ENCODE data around the gene FDXR. TPM values are rescaled to one million over a fixed set of nuclear protein-coding genes. Genes with fewer than 3 reads are reported as not detected.

The FDXR gene
- total and polyA plus RNA-seq, 2 donors (not counting 1 experiment from before 2014, with no cell fraction given) = 4.6 to 7.0 TPM

DNA sequence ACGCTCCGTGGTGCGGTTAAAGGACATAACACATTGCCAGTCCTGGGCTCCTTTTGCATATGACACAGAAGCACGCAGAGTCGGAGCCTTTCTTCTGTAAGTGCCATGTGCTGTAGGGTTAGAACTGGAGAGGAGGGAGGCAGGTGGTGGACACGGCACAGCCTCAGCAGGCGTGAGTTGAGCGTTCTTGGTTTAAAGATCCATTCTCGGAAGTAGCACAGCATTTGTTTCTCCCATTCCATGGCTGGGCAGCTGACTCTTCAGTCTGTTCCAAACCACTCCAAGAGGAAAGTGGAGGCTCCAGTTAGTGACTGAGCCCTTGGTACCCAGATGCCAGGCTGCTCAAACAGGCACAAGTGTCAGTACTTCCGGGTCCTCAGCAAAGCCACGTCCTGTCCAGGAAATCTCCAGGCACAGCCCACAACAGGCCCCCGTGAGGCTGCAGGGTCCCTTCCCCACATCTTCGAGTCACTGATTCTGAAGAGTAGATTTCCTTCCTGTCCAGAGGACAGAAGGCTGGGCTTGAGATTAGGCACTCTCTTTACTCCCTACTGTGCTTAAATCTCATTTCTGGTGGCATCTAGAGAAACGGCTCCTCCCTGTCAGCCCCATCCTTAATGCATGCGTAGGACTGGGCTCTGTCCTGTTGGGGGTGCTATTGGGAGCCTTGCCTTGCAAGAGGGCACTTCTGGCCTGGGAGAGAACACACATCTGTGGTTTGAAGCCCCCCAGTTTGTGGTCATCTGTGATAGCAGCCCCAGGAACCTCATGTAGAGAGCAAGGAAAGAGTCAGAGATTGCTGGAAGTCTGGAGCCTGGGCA, 57.0 kb downstream of the FDXR start:
- H3K9ac ChIP-seq (ENCODE audit: low read length) = no peak overlapping the region
- H3K27ac ChIP-seq (ENCODE audit: low read length in 2 of 2) = no peak overlapping the region
- intact Hi-C loops (cut with micrococcal nuclease) = no loop called here
- no peak overlapping the region for H3K4me3 ChIP-seq (ENCODE audit: control extremely low read depth in 1 of 5, extremely low read depth in 1 of 5, insufficient read depth in 1 of 5, low read depth in 2 of 5, low read length in 4 of 5)
- ATAC-seq (ENCODE audit: low read depth) (no peak), DNase-seq (no peak)
- H3K9me3 Mint-ChIP-seq (ENCODE audit: insufficient read depth) = no peaks in the 10 kb centered on the region
- no peak overlapping the region for H2AFZ ChIP-seq (ENCODE audit: insufficient read depth, low read depth, low read length, poor library complexity, severe bottlenecking)
- H3K4me3 Mint-ChIP-seq = no peak overlapping the region
- H3K4me1 Mint-ChIP-seq = peaks cover 1% of the 10 kb centered on the region
- H3K27ac Mint-ChIP-seq = no peak overlapping the region
- 82% methylated on average over 13 of the region's 15 CpGs for WGBS (ENCODE audit: insufficient coverage)
- no peak for TF ChIP-seq EZH2 (IDR thresholded peaks at IDR 0.05; ENCODE audit: borderline replicate concordance, insufficient read depth, low read depth, low read length, poor library complexity, severe bottlenecking)
- TF ChIP-seq, protein P1, sequence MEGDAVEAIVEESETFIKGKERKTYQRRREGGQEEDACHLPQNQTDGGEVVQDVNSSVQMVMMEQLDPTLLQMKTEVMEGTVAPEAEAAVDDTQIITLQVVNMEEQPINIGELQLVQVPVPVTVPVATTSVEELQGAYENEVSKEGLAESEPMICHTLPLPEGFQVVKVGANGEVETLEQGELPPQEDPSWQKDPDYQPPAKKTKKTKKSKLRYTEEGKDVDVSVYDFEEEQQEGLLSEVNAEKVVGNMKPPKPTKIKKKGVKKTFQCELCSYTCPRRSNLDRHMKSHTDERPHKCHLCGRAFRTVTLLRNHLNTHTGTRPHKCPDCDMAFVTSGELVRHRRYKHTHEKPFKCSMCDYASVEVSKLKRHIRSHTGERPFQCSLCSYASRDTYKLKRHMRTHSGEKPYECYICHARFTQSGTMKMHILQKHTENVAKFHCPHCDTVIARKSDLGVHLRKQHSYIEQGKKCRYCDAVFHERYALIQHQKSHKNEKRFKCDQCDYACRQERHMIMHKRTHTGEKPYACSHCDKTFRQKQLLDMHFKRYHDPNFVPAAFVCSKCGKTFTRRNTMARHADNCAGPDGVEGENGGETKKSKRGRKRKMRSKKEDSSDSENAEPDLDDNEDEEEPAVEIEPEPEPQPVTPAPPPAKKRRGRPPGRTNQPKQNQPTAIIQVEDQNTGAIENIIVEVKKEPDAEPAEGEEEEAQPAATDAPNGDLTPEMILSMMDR (IDR thresholded peaks at IDR 0.05) = no peak
- H3K27me3 Mint-ChIP-seq = no peaks in the 10 kb centered on the region
- H3K9me3 ChIP-seq (ENCODE audit: control extremely low read depth in 1 of 3, control insufficient read depth in 2 of 3, insufficient read depth in 1 of 3, low read length in 2 of 3) = no peaks in the 10 kb centered on the region
- no peaks in the 10 kb centered on the region for H4K20me1 ChIP-seq (ENCODE audit: control insufficient read depth, insufficient read depth, low read length, poor library complexity, severe bottlenecking)
- no peaks in the 10 kb centered on the region for H3K4me1 ChIP-seq (ENCODE audit: control insufficient read depth in 2 of 2, insufficient read depth in 2 of 2, low read length in 2 of 2)
- no peaks in the 10 kb centered on the region for H3K27me3 ChIP-seq (replicated peaks in 1 of 4; ENCODE audit: control extremely low read depth in 1 of 4, control insufficient read depth in 3 of 4, insufficient read depth in 4 of 4, low read length in 3 of 4)
- H3K36me3 ChIP-seq (replicated peaks in 1 of 2; ENCODE audit: control extremely low read depth in 1 of 2, control insufficient read depth in 1 of 2, extremely low read depth in 1 of 2, insufficient read depth in 2 of 2, low read length in 1 of 2) = no peaks in the 10 kb centered on the region
- H3K79me2 ChIP-seq (ENCODE audit: control insufficient read depth, insufficient read depth, low read length) = no peaks in the 10 kb centered on the region
- ChIA-PET CTCF (interaction anchor here (1.7 kb wide), 1 partner anchor 50 kb away, joined by 5 read pairs; no protein-coding TSS in a partner anchor), POLR2A (no interaction called here)
- H3K4me2 ChIP-seq (replicated peaks; ENCODE audit: low read depth, low read length, poor library complexity, severe bottlenecking) = no peak overlapping the region

DNA sequence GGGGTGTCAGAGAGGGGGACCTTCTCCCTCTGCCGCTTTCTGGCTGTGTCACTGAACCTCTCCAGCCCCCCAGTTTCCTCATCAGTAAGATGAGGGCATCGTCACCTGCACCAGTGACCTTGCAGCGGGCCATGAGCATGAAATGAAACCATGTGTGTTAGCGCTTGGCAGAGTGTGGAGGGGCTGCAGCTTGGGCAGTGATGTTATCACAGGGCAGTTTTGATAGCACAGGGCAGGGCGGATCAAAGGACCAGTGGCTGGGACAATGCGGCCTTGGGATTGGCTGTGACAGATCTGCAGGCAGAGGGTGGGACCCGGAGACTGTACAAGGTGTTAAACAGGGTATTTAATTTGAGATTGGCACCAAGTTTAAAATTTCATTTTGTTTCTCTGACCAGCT, 57.7 kb downstream of the FDXR start:
- H3K27me3 Mint-ChIP-seq = no peaks in the 10 kb centered on the region
- Histone ChIP-seq H3K4me3 (ENCODE audit: control extremely low read depth in 1 of 5, extremely low read depth in 1 of 5, insufficient read depth in 1 of 5, low read depth in 2 of 5, low read length in 4 of 5) (no peak overlapping the region), H2AFZ (ENCODE audit: insufficient read depth, low read depth, low read length, poor library complexity, severe bottlenecking) (no peak overlapping the region), H3K4me2 (replicated peaks; ENCODE audit: low read depth, low read length, poor library complexity, severe bottlenecking) (no peak overlapping the region), H3K9me3 (ENCODE audit: control extremely low read depth in 1 of 3, control insufficient read depth in 2 of 3, insufficient read depth in 1 of 3, low read length in 2 of 3) (no peaks in the 10 kb centered on the region), H3K4me1 (ENCODE audit: control insufficient read depth in 2 of 2, insufficient read depth in 2 of 2, low read length in 2 of 2) (no peaks in the 10 kb centered on the region), H3K9ac (ENCODE audit: low read length) (no peak overlapping the region), H4K20me1 (ENCODE audit: control insufficient read depth, insufficient read depth, low read length, poor library complexity, severe bottlenecking) (no peaks in the 10 kb centered on the region), H3K79me2 (ENCODE audit: control insufficient read depth, insufficient read depth, low read length) (no peaks in the 10 kb centered on the region), H3K27ac (ENCODE audit: low read length in 2 of 2) (no peak overlapping the region), H3K27me3 (replicated peaks in 1 of 4; ENCODE audit: control extremely low read depth in 1 of 4, control insufficient read depth in 3 of 4, insufficient read depth in 4 of 4, low read length in 3 of 4) (no peaks in the 10 kb centered on the region), H3K36me3 (replicated peaks in 1 of 2; ENCODE audit: control extremely low read depth in 1 of 2, control insufficient read depth in 1 of 2, extremely low read depth in 1 of 2, insufficient read depth in 2 of 2, low read length in 1 of 2) (peaks cover 0 to 4% of the 10 kb centered on the region in 2 experiments)
- no peak overlapping the region for H3K4me3 Mint-ChIP-seq
- ChIA-PET POLR2A (no interaction called here), CTCF (interaction anchor here (1.7 kb wide), 1 partner anchor 51 kb away, joined by 5 read pairs; no protein-coding TSS in a partner anchor)
- ATAC-seq (ENCODE audit: low read depth) = no peak
- intact Hi-C loops (cut with micrococcal nuclease) = no loop called here
- H3K4me1 Mint-ChIP-seq = peaks cover 1% of the 10 kb centered on the region
- H3K9me3 Mint-ChIP-seq (ENCODE audit: insufficient read depth) = no peaks in the 10 kb centered on the region
- DNase-seq = no peak
- TF ChIP-seq EZH2 (IDR thresholded peaks at IDR 0.05; ENCODE audit: borderline replicate concordance, insufficient read depth, low read depth, low read length, poor library complexity, severe bottlenecking) = no peak
- TF ChIP-seq, protein P1 (IDR thresholded peaks at IDR 0.05) = no peak
- H3K27ac Mint-ChIP-seq = no peak overlapping the region
- WGBS (ENCODE audit: insufficient coverage) = 97% methylated on average over 6 of the region's 7 CpGs
